NCI-H2081 treated with DMSO at 0.1 percent for 48 hours (cell line): ENCODE data around the gene RPA1.

Experiments used
- DNase-seq: peaks from one replicate; lab custom pipeline; 2025; lab: John Stamatoyannopoulos, UW

The RPA1 gene

GRCh38 chr17:1941272-1942065 is 111.7 kb downstream of the RPA1 start:
- no peak for DNase-seq

GRCh38 chr17:1942066-1942365 is 112.2 kb downstream of the RPA1 start:
- no peak for DNase-seq

GRCh38 chr17:1942666-1943435 is 113.0 kb downstream of the RPA1 start:
- no peak for DNase-seq

- DNase-seq, result no peak
Observed at GRCh38 chr17:1943436-1943831, 113.6 kb downstream of the RPA1 start.

GRCh38 chr17:1945621-1946020 is 115.8 kb downstream of the RPA1 start:
- DNase-seq, result no peak

- no peak for DNase-seq
Observed at GRCh38 chr17:1946021-1946932, 116.5 kb downstream of the RPA1 start.

- DNase-seq, result no peak
Observed at GRCh38 chr17:1947229-1947742, 117.5 kb downstream of the RPA1 start.

GRCh38 chr17:1947743-1948516 is 118.1 kb downstream of the RPA1 start:
- DNase-seq, result no peak

- DNase-seq, result no peak
Observed at GRCh38 chr17:1948517-1948825, 118.7 kb downstream of the RPA1 start.
